K562 (cell line): ENCODE data around the gene MGST2. TPM values are rescaled to one million over a fixed set of nuclear protein-coding genes. Genes with fewer than 3 reads are reported as not detected.

Experiments
- TBP ChIP-seq: optimal IDR thresholded peaks from 2 replicates; pipeline ENCODE3; 2011; ENCODE audit warnings: low read depth, low read length, improper control_type of control experiment
- ZNF318 ChIP-seq, 2 experiments: fragments of 450-650 bp; IDR thresholded peaks; 2 replicates each; pipeline ENCODE4 v1.6.1; 2016; ENCODE audit warnings: mild to moderate bottlenecking in 2 of 2, borderline replicate concordance in 1 of 2, low read depth in 1 of 2, moderate library complexity in 1 of 2
- polyA plus RNA-seq, 8 experiments: library from polyadenylated mRNA; depleted of rRNA in 4 of 8; stranded (reverse) in 5 of 8; unstranded in 3 of 8; fragments of >200 nt; fragmentation: Nextera tagmentation in 2 of 8; fragmentation: Illumina TruSeq in 1 of 8; extraction: Ambion mirVana in 2 of 8; extraction: Trizol in 1 of 8; gene quantifications; 2 replicates each; pipeline versions ENCODE4 v1.2.1 to v1.2.3, GENCODE V29; 2011 to 2014; ENCODE audit warnings: inconsistent platforms in 1 of 8, missing spikeins in 1 of 8
- total RNA-seq, 7 experiments: library from RNA; depleted of rRNA in 6 of 7; stranded (reverse); fragments of >200 nt in 6 of 7; fragmentation: Illumina TruSeq in 2 of 7; extraction: Trizol in 2 of 7; gene quantifications; 2 replicates each; pipeline versions ENCODE4 v1.2.1 to v1.2.3, GENCODE V29; 2011 to 2021; ENCODE audit warnings: low replicate concordance in 1 of 7

Gene MGST2
- total and polyA plus RNA-seq, 9 of the 15 experiments (the other 6 are each of a cell fraction or from before 2014, with no cell fraction given): 38.7 to 115 (median 84.6) TPM

- TF ChIP-seq ZNF318 (IDR thresholded peaks at IDR 0.05; ENCODE audit: borderline replicate concordance in 1 of 2, low read depth in 1 of 2) (no peak), TBP (no peak)
These were observed 81.0 kb downstream of the MGST2 start (continued) for GRCh38 chr4:139746431-139747171.
